ENCODE data around the gene C6orf132.

The C6orf132 gene

GRCh38 chr6:42104095-42104803 is 38.2 kb downstream of the C6orf132 start:
- DNase-seq: no peak

- DNase-seq: no peak
Measured at GRCh38 chr6:42103753-42104094, 38.7 kb downstream of the C6orf132 start.

GRCh38 chr6:42103216-42103615 is 39.2 kb downstream of the C6orf132 start:
- no peak for DNase-seq

- no peak for DNase-seq
Measured at GRCh38 chr6:42101186-42101657, 41.2 kb downstream of the C6orf132 start.

GRCh38 chr6:42100029-42100901 is 42.2 kb downstream of the C6orf132 start:
- DNase-seq: no peak

- DNase-seq: no peak
Measured at GRCh38 chr6:42099340-42100028, 42.9 kb downstream of the C6orf132 start.

- no peak for DNase-seq
Measured at GRCh38 chr6:42095776-42096541, 46.5 kb downstream of the C6orf132 start.

GRCh38 chr6:42095094-42095493 is 47.3 kb downstream of the C6orf132 start:
- no peak for DNase-seq

GRCh38 chr6:42093582-42094329 is 48.7 kb downstream of the C6orf132 start:
- no peak for DNase-seq

- no peak for DNase-seq
Measured at GRCh38 chr6:42091718-42092023, 50.7 kb downstream of the C6orf132 start.

GRCh38 chr6:42090819-42091717 is 51.4 kb downstream of the C6orf132 start:
- no peak for DNase-seq

- DNase-seq: no peak
Measured at GRCh38 chr6:42088101-42088591, 54.3 kb downstream of the C6orf132 start.

- DNase-seq: no peak
Measured at GRCh38 chr6:42086046-42087035, 56.1 kb downstream of the C6orf132 start.

GRCh38 chr6:42084889-42085288 is 57.5 kb downstream of the C6orf132 start:
- DNase-seq: no peak

GRCh38 chr6:42083530-42083929 is 58.9 kb downstream of the C6orf132 start:
- DNase-seq: no peak

- DNase-seq: no peak
Measured at GRCh38 chr6:42079941-42080464, 62.4 kb downstream of the C6orf132 start.

- DNase-seq: no peak
Measured at GRCh38 chr6:42078386-42078785, 64.0 kb downstream of the C6orf132 start.

GRCh38 chr6:42075159-42075838 is 67.1 kb downstream of the C6orf132 start:
- peak; percentile 47 for DNase-seq

GRCh38 chr6:42073287-42073686 is 69.1 kb downstream of the C6orf132 start:
- no peak for DNase-seq

Data from COR-L47 (cell line).